Activated CD8-positive, alpha-beta memory T cell treated with anti-CD3 and anti-CD28 coated beads for 36 hours (primary cell): ENCODE results near the gene LPAR6. TPM values are rescaled to one million over a fixed set of nuclear protein-coding genes. Genes with fewer than 3 reads are reported as not detected.
"Not testable (repeated sequence)": the region's sequence is repeated elsewhere in the genome, so short reads cannot be mapped to it uniquely, and the experiment has no call there.

Experiments
- CTCF ChIA-PET: fragments of 350-600 bp; sonication (Branson Sonifier 250); formaldehyde crosslinking; loops from one replicate; lab custom pipeline; 2021; ENCODE audit warnings: antibody characterized with exemption; lab: Charles Lee
- POLR2A ChIA-PET: fragments of 350-600 bp; sonication (Branson Sonifier 250); formaldehyde crosslinking; loops from one replicate; lab custom pipeline; 2021; ENCODE audit warnings: antibody characterized with exemption; lab: Charles Lee
- total RNA-seq, 2 experiments: library from RNA; stranded (reverse); gene quantifications; one replicate each; pipeline ENCODE4 v1.2.3, GENCODE V29; 2021

The LPAR6 gene
- total RNA-seq, 2 experiments from 2014 or later, result 5.0 to 5.3 TPM

DNA sequence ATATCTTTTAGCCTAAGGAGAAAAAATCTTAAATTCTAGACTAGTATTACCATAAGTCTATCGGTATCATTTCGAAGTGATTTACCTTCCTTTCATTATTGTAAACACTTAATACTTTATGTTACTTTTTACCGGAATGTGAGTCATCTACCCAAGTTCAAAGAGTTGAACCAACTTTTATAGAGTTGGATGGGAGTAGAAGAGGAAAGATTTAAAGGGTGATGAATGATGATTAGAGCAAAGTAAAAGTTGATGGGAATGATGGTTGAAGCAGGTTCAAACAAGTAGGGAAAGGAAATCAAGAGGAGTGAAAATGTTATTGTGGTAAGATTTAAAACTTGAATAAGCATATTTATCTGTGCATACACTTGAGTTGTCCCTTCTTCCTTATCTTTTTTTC is 11.3 kb upstream of the LPAR6 start:
- ChIA-PET POLR2A (no interaction called here), CTCF (no interaction called here)

GRCh38 chr13:48422003-48422402 is 9.1 kb upstream of the LPAR6 start:
- CTCF ChIA-PET, POLR2A ChIA-PET: not testable (repeated sequence)

DNA sequence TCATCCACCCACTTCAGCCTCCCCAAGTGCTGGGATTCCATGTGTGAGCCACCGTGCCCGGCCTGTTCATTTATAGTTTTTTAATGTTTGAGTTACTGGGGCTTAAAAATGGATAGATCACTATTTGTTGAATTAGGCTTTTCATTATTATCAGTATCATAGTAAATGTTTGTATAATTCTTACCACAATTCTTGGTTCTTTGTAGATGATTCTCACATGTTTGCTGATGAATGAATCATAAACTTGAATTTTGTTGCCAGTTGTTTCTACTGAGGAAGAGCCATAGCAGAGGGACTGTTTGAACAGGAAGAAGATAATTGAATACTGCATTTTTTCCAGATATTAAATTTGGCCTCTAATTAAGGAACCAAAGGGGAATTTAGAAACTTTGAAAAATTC is 2.6 kb upstream of the LPAR6 start:
- ChIA-PET POLR2A (no interaction called here), CTCF (no interaction called here)

DNA sequence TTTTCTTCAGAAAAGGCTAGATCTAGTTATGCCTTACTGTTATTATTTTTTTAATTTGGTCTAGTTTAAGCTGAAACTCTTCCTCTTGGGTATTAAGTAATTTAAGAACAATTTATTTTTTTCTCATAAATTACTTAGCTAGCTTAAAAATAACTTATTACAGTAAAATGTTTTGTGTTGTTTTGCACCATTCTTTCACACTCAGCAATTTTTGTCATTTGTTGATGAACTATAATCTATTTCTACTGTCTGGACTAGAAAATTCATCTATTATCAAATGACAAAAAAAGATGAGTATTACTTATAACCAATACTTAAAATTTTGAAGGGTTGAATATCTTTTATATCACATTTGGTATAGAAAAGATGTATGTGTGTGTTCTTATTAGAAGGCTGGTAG is 1.6 kb upstream of the LPAR6 start:
- POLR2A ChIA-PET, result no interaction called here
- CTCF ChIA-PET, result no interaction called here

- ChIA-PET POLR2A (interaction anchor here (1.0 kb wide), 1 partner anchor 8 kb away, joined by 3 read pairs; no protein-coding TSS in a partner anchor), CTCF (interaction anchor here (1.3 kb wide), 1 partner anchor 168 kb away, joined by 3 read pairs; no protein-coding TSS in a partner anchor)
These were observed 927 bp downstream of the LPAR6 start for GRCh38 chr13:48411841-48412531.

- POLR2A ChIA-PET, result no interaction called here
- CTCF ChIA-PET, result no interaction called here
These were observed 1.6 kb downstream of the LPAR6 start for GRCh38 chr13:48411147-48411794.

DNA sequence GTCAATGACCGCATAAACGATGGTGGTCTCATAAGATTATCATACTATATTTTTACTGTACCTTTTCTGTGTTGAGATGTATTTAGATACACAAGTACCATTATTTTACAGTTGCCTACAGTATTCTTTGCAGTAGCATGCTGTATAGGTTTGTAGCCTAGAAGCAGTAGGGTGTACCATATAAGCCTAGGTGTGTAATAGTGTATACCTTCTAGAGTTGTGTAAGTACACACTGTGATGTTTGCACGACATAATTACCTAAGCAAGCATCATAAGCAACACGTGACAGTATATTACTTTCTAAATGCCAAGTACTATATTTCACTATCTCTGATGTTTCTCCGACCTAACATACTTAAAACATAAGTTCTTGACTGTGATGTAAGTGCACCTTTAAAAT is 2.7 kb downstream of the LPAR6 start:
- CTCF ChIA-PET, result no interaction called here
- POLR2A ChIA-PET, result no interaction called here

GRCh38 chr13:48405875-48406274 is 7.0 kb downstream of the LPAR6 start:
- ChIA-PET POLR2A (no interaction called here), CTCF (no interaction called here)

DNA sequence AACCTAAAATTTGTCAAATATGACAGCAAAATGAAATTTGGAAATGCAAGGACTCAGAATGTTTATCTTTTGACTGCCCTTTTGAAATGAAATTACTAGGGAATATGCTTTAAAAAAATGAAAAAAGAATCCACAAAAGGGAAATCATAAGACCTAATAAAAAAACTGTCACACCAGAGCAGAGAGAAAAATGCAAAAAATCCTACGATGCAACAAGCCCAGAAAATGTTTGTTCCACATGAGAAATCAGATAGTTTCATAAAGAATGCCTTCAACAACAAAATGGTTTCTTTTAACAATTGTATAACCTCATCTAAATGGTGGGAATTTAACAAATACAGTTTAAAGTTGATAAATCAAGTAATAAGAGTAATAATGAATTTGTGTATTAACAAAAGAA is 8.0 kb downstream of the LPAR6 start:
- ChIA-PET CTCF (no interaction called here), POLR2A (no interaction called here)

DNA sequence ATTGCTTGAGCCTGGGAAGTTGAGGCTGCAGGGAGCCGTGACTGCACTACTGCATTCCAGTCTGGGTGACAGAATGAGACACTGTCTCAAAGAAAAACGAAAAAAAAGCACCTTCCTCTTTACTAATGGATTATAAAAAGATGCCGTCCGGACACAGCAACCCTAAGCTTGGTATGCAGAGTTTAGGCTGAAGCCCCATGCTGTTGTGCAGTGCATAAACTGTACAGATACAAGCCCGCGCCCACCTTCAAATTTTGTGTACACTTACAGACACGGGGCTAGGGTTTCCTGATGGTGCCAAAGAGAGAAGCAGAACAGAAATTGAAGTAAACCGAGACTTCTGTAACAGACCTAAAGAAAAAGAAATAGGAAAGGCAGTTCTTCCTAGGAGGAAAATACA is 9.0 kb downstream of the LPAR6 start:
- ChIA-PET POLR2A (interaction anchor here (0.9 to 1.0 kb wide), 2 partner anchors 9 to 158 kb away, joined by 3 read pairs; partner anchors contain the start of gene LPAR6), CTCF (no interaction called here)

- ChIA-PET CTCF (no interaction called here), POLR2A (interaction anchor here (0.8 to 1.0 kb wide), 4 partner anchors 9 to 158 kb away, joined by 3 read pairs; partner anchors contain the start of gene LPAR6)
These were observed 9.7 kb downstream of the LPAR6 start for GRCh38 chr13:48403151-48403631.

GRCh38 chr13:48402325-48402932 is 10.5 kb downstream of the LPAR6 start:
- CTCF ChIA-PET, result no interaction called here
- POLR2A ChIA-PET, result interaction anchor here (0.8 to 0.9 kb wide), 2 partner anchors 9 to 130 kb away, joined by 3 read pairs; no protein-coding TSS in a partner anchor

- ChIA-PET CTCF (interaction anchor here (0.6 kb wide), 1 partner anchor 55 kb away, joined by 3 read pairs; no protein-coding TSS in a partner anchor), POLR2A (interaction anchor here (1.1 kb wide), 1 partner anchor 131 kb away, joined by 3 read pairs; the partner anchor contains the start of gene RCBTB2)
These were observed 11.4 kb downstream of the LPAR6 start for GRCh38 chr13:48401480-48401879.

DNA sequence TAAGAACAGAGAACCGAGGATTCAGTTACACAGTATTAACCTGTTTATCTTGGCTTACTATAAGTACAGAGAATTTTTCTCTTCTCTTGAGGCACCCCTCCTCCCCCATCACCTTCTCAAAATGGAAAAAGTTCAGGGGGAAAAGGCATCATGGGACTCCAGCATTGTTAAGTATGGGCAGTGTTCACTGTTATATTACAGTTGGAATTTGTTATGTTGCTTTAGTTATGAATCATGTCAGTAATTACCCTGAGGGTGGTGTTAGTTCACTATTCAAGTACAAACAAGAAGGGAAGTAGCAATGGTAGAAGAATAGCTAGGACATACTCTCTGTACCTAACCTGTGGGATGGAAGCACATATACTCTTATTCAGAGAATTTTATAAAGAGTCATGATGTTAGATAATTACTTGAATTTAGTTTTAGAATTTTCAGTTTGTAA is 12.0 kb downstream of the LPAR6 start:
- ChIA-PET POLR2A (interaction anchor here (1.1 kb wide), 1 partner anchor 132 kb away, joined by 3 read pairs; the partner anchor contains the start of gene RCBTB2), CTCF (interaction anchor here (0.6 kb wide), 1 partner anchor 54 kb away, joined by 3 read pairs; no protein-coding TSS in a partner anchor)

- POLR2A ChIA-PET, result interaction anchor here (1.1 kb wide), 1 partner anchor 132 kb away, joined by 3 read pairs; the partner anchor contains the start of gene RCBTB2
These were observed 12.7 kb downstream of the LPAR6 start for GRCh38 chr13:48400090-48400694.

DNA sequence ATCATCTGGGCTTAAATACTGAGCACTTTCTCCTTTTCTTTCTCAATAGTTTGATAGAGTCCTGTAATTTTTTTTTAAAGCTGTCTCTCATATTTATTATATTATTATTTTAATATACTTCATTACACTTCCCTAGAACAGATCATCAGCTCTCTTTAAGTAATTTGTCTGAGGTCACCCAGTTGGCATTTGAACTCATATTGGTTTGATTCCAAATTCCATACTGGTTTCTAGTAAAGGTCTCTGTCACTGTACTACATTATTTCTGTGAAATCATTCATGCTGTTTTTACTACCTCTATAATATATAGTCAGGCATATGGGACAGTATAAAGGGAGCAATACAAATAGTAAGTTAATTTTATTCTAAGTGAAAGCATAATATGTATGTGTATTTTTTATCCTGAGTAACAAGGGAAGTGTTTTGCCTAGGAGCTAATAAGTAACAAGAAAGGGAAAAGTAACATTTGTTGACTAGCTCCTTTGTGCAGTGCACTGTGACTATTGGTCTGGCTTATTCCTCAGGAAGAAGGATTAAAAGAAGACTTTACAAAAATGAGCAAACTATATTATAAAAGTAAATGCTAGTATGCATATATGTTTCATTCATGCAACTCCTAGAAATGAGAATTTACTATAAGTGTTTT is 14.3 kb downstream of the LPAR6 start:
- POLR2A ChIA-PET, result no interaction called here

More at GRCh38 chr13:48400090-48400694, 12.7 kb downstream of the LPAR6 start:
- CTCF ChIA-PET, result no interaction called here

DNA sequence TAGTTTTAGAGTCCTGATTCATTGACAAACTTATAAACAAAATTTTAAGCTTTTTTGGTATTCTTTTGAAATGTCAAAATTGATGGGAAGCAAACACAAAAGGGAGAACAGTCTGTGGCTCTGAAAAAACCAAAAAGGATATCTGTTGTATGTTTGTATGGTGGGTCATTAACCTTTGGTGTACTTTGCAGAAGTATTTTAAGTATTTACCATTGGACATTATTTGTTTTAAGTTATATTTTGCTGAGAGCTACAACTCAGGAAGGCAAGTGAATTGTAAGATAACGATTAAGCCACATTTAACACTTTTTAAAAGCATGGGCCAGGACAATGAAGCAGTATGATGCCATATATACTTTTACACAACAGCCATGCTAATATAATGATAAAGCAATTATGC is 15.2 kb downstream of the LPAR6 start:
- POLR2A ChIA-PET, result no interaction called here

More for the DNA sequence above, 14.3 kb downstream of the LPAR6 start:
- CTCF ChIA-PET, result interaction anchor here (0.9 to 1.2 kb wide), 2 partner anchors 96 to 213 kb away, joined by 3 to 4 read pairs; no protein-coding TSS in a partner anchor

GRCh38 chr13:48393698-48394085 is 19.2 kb downstream of the LPAR6 start:
- ChIA-PET POLR2A (interaction anchor here (0.7 kb wide), 1 partner anchor 9 kb away, joined by 3 read pairs; no protein-coding TSS in a partner anchor), CTCF (no interaction called here)

More for the DNA sequence above, 15.2 kb downstream of the LPAR6 start:
- CTCF ChIA-PET, result interaction anchor here (0.9 to 1.2 kb wide), 2 partner anchors 97 to 212 kb away, joined by 3 to 4 read pairs; no protein-coding TSS in a partner anchor
